Left renal cortex interstitium (tissue), 4 donors: Measurements from ENCODE around the gene DENND1A. TPM values are rescaled to one million over a fixed set of nuclear protein-coding genes. Genes with fewer than 3 reads are reported as not detected.

Experiments used
- DNase-seq, 4 donors: peaks; one replicate each; pipeline ENCODE4 v3.0.0-alpha.2; 2013; ENCODE audit warnings: low read depth in 4 of 4, low spot score in 2 of 4, missing footprints in 1 of 4
- polyA plus RNA-seq, 4 donors: library from polyadenylated mRNA; unstranded; fragments of 120-200 nt; gene quantifications; one replicate each; pipeline ENCODE4 v1.2.1, GENCODE V29; 2013; ENCODE audit not compliant: insufficient read length in 4 of 4

The DENND1A gene
- polyA plus RNA-seq, 4 donors = 19.1 to 24.5 (median 22.8) TPM

DNA sequence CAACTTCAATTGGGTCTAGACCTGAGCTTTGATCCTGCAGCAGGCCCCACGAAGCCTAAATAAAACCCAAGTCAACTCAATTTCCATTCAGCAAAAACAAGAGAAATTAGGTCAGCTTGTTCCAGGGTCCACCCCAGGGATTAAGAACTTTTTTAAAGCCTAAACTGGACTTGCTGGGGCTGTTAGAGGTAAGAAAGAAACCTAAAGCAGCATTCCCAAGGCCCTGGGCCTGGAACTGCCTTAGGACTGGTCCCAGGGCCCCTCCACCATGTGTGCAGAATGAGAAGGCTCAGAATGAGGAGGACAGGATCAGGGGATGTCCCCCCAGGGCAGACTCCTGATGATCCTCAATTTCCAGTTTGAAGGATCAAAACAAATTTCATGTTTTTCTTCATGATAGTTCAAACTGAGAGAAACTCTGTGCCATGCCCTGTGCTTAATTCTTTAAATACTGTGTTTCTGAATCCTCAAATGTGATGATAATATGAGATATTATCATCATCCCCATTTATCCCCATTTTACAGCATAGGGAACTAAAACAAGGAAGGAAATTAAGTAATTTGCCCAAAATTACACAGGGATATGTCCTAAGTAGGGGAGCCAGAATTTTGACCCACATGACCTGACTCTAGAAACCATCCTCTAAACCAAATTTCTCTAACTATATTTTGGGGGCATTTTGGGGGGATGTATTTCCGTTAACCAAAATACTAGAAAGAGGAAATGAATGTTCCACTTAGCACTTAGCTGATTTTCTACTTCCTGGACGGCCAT, 64.5 kb downstream of the DENND1A start:
- DNase-seq = no peak

DNA sequence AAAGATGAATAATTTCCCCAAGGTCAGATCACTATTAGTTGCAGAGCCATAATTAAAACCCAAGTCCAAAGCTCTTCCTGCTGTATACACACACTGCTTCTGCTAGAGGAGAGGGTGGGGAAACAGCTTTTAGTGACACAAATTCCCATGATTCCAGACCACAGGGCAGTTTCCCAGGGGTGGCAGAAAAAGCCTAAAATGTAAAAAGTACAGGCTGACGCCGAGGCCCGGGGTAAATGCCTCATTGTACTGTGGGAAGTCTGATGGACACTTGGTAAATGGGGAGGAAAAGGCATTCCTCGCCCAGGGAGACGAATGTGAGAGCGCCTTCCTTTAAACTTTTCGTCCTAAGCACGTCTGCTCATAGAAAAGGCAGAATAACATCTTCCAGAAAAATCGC, 65.7 kb downstream of the DENND1A start:
- DNase-seq = no peak

DNA sequence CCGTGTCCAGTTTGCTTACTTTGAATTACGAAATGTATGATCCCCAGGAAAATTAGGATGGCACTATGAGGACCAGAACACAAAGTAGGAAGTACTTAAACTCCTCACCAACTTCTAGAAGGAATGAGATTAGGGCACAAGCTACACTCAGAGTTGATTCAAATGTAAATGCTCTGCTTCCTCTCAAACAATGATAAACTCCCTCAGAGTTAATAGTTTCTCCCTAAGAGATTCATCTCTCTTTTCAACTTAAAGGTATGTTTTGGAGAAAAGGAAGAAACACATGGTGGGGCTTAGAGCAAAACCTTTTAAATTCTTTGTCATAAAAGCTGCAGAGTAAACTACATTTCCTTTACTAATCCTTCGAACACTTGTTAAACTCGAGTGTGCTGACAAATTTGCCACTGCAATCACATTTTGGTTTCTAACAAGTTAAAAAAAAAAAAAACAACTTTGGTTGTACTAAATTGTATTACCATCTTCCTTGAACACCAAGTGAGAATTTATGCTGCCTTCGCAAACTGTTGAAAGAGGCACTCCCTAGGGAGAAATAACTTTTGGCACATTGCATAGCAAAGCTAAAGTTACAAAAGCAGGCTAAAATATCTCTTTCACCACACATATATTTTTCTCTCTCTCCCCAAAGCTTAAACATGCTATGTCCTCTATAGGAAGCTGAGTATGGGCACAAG, 66.6 kb downstream of the DENND1A start:
- DNase-seq = peak in 1 of 4 donors; percentile 37

DNA sequence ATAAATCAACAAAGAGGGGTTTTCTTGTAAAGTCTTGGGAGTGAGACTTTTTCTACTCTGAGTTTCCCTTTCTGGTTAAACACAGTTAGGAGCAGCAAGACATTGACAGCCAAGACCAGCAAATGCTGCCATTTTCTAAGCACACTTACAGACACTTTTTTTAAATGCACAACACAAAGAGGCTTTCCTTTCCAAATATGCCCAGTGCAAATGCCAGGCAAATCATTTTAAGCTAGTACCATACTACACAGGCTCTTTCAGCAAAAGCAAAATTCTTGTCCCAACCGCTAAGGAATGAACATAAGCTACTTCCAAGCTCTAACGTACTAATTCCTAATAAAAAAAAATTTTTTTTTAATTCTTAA, 68.2 kb downstream of the DENND1A start:
- no peak for DNase-seq

DNA sequence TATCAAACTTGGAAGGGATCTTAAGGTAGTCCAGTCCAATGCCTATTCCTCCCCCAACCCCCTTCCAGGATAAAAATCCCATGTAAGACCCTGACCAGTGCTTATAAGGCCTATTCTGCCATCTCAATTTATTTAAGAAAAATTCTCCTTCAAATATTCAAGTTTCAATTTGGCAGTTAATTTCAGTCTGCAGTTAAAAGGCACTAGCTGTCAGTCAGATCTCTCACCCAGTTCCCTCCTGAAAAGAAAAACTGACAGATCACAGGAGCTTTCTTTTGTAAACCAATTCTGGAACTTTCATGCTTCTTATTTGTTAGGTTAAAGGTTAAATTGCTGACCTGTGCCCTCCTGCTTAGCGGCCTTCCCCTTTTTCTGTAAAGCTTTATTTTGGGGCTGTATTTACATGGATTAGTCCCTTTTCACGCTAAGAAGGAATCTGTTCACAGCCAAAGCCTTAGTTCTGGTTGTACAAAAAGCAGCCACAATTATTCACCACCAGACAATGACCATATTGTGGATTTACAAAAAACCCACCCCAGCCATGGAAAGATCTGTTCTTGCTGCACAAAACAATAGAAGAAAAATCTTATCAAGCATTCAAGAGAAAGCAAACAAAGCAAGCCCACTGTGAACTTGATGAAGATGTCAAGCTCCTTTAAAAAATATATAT, 68.7 kb downstream of the DENND1A start:
- no peak for DNase-seq

DNA sequence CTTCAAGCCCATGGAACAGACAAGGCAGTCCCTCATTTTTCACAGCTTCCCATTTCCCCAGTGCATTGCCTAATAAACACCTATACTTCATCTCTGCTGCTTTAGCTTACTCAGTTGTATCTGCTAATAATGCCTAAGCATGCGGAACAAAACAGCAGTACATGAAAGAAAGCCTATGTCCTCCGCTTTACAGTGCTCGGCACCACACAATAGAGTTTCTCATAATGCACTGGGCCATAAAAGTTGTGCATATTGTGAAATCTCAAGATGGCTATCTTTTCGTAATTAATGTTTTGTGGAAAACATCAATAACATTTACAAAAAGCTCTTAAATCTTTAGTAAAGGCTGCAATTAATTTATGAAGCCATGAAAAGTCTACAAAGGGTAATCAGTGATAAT, 69.3 kb downstream of the DENND1A start:
- peak in 1 of 4 donors; percentile 23 for DNase-seq

DNA sequence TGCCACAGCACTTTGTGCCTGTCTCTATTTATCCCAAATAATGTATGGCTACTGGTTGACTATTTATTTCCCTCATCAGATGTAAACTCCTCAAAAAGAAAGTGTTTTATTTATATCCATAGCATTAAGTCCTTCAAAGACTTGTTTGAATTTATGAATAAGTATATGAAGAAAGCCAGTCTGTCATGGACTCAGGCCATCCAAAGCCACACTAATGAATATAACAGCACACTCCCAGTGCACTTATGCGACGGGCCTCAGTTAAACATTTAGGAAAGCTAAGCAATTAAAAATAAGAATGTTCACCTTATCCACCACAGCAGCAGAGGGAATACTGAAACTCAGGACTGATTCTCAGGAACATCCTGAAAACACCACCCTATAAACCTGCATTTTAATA, 77.5 kb downstream of the DENND1A start:
- no peak for DNase-seq

DNA sequence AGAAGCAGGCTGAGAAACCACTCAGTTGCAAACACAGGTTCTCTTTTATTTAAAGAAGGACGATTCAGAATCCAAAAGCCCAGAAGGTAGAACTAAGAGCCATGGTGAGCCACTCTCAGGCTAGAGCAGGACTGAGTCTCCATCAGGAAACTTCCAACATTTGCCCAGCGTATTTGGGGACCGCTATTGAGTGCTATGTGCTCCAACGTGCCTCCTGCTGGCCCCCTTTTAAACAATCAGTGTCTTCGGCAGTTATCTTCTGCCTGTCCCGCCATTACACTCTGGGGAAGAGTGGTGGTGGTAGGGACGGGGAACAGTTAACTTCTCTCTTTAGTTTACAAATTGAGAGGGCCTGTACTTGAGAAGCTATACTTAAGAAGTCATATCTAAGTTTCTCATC, 78.1 kb downstream of the DENND1A start:
- DNase-seq = no peak

DNA sequence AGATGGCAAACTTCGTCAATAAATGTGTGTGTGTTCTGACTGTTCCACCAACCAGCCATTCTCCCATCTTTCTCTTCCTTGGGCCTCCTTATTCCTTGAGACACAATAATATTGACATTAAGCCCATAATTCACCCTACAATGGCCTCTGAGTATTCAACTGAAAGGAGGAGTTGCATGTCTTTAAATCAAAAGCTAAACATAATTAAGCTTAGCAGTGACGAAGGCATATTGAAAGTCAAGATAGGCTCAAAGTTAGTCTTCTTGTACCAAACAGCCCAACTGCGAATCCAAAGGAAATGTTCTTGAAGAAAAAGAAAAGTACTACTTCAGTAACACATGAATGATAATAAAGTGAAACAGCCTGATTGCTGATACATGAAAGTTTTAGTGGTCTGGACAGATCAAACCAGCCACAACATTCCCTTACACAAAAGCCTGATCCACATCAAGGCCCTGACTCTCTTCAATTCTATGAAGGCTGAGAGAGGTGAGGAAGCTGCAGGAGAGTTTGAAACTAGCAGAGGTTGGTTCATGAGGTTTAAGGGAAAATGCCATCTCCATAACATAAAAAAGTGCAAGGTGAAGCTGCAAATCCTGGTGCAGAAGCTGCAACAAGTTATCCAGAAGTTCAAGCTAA, 81.4 kb downstream of the DENND1A start:
- no peak for DNase-seq

DNA sequence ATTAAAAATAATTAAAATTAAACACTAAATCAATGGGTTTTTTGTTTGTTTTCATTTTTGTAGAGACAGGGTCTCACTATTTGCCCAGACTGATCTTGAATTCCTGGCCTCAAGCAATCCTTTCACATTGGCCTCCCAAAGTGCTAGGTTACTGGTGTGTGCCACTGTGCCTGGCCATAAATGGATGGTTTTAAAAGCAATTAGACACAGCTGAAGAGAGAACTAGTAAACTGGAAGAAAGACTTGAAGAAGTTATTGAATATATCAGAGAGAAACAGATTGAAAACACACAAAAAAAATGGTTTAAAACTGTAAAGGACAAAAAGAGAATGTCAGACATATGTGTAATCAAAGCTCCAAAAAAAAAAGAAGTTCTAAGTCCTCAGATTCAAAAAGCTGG, 83.0 kb downstream of the DENND1A start:
- no peak for DNase-seq

DNA sequence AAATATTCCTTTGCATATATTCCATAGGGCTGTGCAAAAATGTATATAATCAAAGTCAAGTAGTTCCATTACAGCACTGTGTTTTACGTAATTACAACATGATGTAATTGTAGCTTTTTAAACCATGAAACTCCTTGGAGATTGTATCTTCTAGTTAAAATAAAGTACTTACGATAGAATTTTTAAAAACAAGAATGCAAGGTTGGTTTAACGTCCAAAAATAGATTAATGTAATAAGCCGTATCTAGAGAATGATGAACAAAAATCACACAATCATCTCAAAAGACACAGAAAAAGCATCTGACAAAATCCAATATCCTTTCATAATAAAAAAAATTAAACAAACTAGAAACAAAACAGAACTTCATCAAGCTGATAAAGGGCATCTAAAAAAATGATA, 86.2 kb downstream of the DENND1A start:
- DNase-seq = no peak

DNA sequence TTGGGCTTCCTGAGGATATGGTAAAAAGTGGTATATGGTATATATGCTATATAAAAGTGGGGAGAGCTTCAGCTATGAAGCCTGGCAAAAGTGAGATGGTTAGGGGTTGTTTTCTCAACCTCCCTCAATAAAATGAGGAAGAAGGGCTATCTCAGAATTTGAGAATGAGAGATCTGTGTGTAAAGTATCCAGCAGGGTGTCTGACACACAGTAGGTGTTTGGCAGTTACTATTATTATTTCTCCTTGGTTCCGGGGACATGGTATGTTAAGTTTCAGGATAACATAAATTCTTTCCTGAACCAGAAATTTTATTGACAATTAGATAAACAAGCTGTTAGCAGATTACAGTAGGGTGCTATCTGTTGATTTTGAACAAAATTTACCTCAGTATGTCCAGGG, 94.1 kb downstream of the DENND1A start:
- no peak for DNase-seq

DNA sequence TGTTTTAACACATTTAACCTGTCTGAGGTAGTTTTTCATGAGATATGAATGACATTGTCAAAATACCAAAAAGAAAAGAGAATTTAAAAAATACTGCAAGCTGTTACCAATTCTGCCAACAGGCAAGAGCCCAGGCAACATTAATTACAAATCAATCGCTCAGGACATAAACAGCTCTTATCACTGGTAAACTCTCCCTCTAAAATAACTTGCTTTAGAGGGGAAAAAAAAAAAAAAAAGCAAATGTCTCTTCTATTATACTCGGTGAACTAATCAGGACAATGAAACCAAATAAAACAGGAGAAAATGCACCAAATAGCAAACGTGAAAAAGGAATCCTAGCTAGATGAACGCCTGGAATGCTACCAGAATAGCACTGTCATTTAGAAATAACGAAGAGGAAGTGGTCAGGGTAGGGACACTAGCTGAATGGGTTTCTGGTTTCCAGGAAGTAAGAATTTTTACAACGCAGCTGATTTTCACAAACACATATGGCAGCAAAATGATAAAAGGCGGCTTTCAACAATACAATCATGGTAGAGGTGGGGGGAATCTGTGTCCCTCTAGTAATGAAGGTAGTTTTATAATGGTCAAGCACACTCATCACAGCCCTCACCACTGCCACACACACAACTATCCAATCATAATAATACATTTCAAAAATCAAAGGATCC, 94.9 kb downstream of the DENND1A start:
- DNase-seq = peak in 2 of 4 donors; percentile 7 to 21

DNA sequence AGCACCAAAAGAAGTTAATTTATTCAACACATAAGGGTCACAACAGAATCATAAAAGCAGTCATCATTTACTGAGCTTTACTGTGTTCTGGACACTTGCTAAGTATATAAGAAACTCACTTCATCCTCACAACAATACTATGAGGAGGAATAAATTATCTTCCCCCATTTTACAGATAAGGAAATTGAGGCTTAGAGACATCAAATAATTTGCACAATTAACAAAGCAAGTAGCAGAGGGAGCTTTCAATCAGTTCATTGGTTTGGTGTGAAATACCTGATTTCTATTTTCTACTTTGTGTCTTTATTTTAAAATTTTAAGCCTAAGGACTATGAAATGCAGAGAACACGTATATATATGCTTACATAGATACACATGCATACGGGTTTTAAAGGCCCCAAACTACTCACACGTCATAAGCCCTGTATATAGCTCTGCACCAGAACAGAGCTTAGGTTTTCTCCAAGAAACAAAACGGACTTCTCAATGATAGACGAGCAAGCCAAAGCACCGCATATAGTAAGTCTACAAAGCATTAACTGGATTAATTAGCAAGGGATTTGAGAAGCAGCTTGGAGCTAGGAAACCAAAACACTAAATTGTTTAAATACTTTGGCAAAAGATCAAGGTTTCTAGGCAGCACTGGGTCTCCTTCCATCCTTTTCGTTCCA, 95.6 kb downstream of the DENND1A start:
- DNase-seq = peak in 2 of 4 donors; percentile 13 to 19

DNA sequence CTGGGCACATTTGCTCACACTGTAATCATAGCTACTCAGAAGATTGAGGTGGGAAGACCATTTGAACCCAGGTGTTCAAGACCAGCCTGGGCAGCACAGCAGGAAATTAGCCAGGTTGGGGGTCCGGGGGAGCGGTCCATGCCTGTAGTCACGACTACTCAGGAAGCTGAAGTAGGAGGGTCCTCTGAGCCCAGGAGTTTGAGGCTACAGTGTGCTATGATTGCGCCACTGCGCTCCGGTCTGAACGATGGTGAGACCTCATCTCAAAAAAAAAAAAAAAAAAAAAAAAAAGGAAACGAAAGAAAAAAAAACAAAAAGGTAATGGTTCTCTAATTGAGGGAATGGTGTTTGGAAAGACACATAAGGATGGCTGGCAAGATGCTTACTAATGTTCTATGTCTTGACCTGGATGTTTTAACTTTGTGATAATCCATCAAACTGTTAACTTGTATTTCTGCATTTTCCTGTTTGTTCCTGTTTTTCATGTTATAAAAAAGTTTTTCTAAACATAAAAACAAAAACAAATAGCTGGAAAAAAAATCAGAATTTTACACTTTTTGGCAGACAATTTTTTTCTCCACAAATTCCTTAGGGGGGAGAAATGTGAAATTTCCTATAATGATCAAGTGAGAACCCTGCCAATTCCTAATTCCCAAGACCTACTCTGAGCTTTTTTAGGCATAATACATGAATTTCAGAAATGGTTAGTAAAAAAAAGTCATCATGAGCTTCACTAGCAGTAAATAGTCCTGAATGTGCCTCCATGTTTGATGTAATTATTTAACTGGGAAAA, 96.9 kb downstream of the DENND1A start:
- DNase-seq = no peak

DNA sequence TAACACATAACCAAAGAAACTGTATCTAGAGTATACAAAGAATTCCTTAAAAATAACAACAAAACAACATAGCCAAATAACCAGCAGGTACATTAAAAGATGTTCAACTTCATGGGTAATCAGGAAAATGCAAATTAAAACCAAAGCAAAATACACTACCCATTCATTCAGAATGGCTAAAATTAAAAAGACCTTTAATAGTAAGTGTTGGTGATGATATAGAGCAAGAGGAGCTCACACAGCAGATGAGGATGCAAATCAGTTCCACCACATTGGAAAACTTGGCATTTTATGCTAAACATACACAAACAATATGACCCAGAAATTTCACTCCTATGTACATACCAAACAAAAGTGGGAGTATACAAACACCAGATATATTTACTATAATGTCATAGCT, 97.8 kb downstream of the DENND1A start:
- no peak for DNase-seq

DNA sequence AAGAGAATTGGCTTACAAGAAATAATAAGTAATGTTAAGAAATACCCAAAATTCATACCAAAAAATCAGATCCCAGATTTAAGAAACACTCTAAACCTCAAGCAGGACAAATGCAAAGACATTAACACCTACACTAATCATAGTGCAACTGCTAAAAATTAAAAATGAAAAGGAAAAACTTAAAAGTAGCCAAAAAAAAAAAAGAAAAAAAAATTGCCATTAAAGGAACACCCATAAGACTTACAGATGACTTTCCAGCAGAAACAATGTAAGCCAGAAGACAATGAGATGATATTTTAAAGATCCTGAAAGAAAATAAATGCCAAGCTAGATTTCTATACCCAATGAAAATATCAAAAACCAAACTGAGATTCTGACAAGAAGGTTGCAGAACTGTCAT, 101.5 kb downstream of the DENND1A start:
- DNase-seq = no peak

DNA sequence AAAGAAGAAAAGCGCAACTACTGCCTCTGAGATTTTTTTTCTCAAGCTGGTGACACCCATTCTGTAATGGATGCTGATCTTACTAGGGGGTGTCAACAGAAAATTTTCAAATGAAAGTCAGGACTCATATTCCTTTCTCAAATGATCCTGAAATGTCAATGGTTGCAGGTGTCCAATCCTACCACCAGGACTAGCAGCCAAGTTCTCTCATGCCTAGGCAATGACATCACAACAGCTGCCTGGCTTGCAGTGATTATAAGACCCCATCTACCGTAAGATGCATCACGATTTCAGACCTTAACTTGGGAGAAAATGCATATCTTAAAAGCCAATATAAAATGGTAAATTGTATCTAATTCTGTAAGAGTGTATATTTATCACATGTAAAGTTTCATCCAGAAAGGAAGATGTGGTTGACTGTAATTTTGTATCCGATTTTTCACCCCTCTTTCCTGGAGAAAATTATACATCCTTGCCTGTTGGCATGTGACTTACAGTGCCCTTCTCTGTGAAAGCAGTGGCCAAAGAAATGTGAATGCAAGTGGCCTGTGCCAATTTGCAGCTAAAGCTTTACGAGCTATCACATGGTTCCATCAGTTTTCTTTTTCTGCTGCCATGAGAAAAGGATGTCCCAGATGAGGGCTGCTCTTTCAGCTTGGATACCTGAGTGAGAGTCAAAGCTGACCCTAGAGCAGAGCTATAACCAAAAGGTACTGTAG, 104.4 kb downstream of the DENND1A start:
- no peak for DNase-seq
